Fibroblast of mammary gland (primary cell): ENCODE measurements around the gene CCN2.
A peak's percentile ranks its signal among the peaks of the same experiment; 100 is the strongest.

Source experiments
- DNase-seq: peaks from one replicate; pipeline ENCODE4 v3.0.0-alpha.2; 2010; ENCODE audit warnings: low read depth
- H3K4me3 ChIP-seq: 2 replicates; pipeline ENCODE4 v1.5.1; 2011; ENCODE audit warnings: low read depth, mild to moderate bottlenecking, low read length, moderate library complexity; ENCODE audit not compliant: control insufficient read depth
- CTCF ChIP-seq: conservative IDR thresholded peaks from 2 replicates; pipeline ENCODE4 v1.5.1; 2011; ENCODE audit warnings: low read depth, low read length, inconsistent platforms; ENCODE audit not compliant: control insufficient read depth, insufficient read depth

The CCN2 gene

GRCh38 chr6:131955876-131956275 is 4.7 kb upstream of the CCN2 start:
- no peak for TF ChIP-seq CTCF

GRCh38 chr6:131955192-131955591 is 4.0 kb upstream of the CCN2 start:
- DNase-seq = no peak
- no peak overlapping the region for H3K4me3 ChIP-seq
- TF ChIP-seq CTCF = no peak

More at GRCh38 chr6:131955876-131956275, 4.7 kb upstream of the CCN2 start:
- H3K4me3 ChIP-seq = no peak overlapping the region
- no peak for DNase-seq

- DNase-seq = peak; percentile 80
- no peak overlapping the region for H3K4me3 ChIP-seq
- TF ChIP-seq CTCF = no peak
Measured at GRCh38 chr6:131954775-131955107, 3.6 kb upstream of the CCN2 start.

GRCh38 chr6:131954059-131954774 is 3.0 kb upstream of the CCN2 start:
- no peak for TF ChIP-seq CTCF
- DNase-seq = peak; percentile 18
- no peak overlapping the region for H3K4me3 ChIP-seq

DNA sequence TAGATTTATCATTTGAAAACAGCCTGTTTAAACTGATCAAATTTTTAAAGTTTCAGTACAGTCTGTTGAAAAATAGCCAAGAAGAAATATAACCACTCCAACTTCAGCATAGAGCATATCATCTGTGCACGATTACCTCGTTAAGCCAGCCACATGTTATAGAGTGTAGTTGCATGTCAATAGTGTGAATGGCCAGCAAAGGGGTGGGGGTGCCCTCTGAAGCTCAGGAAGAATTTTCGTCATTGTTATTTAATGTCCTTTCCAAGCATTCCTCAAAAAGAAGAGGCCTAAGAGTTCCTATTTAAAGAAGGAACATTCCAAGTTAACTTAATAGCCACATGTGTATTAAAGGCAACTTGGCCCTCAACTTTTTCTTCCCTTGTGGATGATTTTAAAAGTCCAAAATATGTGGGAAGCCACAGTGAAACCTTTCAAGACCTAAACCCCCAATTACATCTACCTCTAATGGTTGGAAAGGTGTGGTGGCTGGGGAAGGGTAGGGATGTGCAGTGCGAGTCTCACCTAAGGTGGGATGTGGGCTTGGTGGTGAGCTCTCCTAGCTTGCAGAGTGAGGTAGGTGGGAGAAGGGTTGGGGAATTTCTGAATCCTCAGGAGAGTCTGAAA is 1.8 kb upstream of the CCN2 start:
- no peak overlapping the region for H3K4me3 ChIP-seq
- no peak for TF ChIP-seq CTCF
- no peak for DNase-seq

DNA sequence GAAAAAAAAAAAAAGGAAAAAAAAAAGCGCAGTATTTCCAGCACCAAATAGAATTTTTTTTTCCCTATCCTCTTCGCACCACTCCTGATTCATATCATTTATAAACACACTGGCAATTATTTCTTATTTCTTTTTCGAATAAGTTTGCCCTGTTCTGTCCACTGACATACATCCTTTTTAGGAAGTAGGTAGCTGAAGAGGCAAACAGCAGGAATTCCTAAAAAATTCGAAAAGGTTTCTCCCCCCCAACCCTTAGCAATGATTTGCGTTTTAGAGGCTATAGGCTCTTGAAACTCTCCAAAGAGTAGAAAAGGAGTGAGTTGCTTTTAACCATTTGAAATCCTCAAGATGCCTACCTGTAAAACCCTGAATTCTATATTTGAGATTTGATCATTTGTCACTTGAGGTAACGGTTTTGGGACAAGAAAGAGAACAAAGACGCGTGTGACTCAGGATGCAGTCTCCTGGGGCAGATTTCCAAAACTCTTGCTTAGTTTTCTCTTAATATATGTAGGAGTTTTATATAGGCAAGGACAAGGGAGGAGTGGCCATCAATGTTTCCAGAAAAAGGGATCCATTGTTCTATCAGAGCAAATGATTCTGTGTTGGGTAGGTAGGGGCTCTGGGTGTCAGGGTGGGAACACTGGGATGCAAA is 531 bp upstream of the CCN2 start:
- TF ChIP-seq CTCF = no peak
- peak overlapping the region; percentile 48 for H3K4me3 ChIP-seq
- peak; percentile 19 for DNase-seq
